ENCODE results near the gene LIN54.
"Not testable (repeated sequence)": the region's sequence is repeated elsewhere in the genome, so short reads cannot be mapped to it uniquely, and the experiment has no call there.

GRCh38 chr4:83023599-83023998 lies 13.0 kb upstream of the LIN54 start:
- TF ChIP-seq, protein P1, sequence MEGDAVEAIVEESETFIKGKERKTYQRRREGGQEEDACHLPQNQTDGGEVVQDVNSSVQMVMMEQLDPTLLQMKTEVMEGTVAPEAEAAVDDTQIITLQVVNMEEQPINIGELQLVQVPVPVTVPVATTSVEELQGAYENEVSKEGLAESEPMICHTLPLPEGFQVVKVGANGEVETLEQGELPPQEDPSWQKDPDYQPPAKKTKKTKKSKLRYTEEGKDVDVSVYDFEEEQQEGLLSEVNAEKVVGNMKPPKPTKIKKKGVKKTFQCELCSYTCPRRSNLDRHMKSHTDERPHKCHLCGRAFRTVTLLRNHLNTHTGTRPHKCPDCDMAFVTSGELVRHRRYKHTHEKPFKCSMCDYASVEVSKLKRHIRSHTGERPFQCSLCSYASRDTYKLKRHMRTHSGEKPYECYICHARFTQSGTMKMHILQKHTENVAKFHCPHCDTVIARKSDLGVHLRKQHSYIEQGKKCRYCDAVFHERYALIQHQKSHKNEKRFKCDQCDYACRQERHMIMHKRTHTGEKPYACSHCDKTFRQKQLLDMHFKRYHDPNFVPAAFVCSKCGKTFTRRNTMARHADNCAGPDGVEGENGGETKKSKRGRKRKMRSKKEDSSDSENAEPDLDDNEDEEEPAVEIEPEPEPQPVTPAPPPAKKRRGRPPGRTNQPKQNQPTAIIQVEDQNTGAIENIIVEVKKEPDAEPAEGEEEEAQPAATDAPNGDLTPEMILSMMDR (IDR thresholded peaks at IDR 0.05), result not testable (repeated sequence)
- TF ChIP-seq ZFX (IDR thresholded peaks at IDR 0.05; ENCODE audit: borderline replicate concordance), result not testable (repeated sequence)

Data from 22Rv1 (cell line).